ENCODE data around the gene SH3PXD2A. TPM values are rescaled to one million over a fixed set of nuclear protein-coding genes. Genes with fewer than 3 reads are reported as not detected.

The SH3PXD2A gene
- total and polyA plus RNA-seq, 9 of the 15 experiments (the other 6 are each of a cell fraction or from before 2014, with no cell fraction given): 0.41 to 9.3 (median 2.5) TPM

- CTCF ChIA-PET (ENCODE audit: low intra/inter-chr PET ratio): no interaction called here
- Histone ChIP-seq H3K9me1 (ENCODE audit: control insufficient read depth, insufficient read depth, low read length) (no peaks in the 10 kb centered on the region), H4K20me1 (replicated peaks; ENCODE audit: control insufficient read depth, insufficient read depth, low read length) (no peaks in the 10 kb centered on the region; the same call in 1 of the 2 replicates), H3K9me3 (replicated peaks; ENCODE audit: control insufficient read depth, insufficient read depth, low read depth, low read length) (no peaks in the 10 kb centered on the region), H3K4me3 (no peak overlapping the region), H3K36me3 (ENCODE audit: control insufficient read depth, insufficient read depth, low read length) (no peaks in the 10 kb centered on the region), H3K79me2 (ENCODE audit: control insufficient read depth, insufficient read depth, low read length) (no peaks in the 10 kb centered on the region), H2AFZ (ENCODE audit: low read depth, low read length) (no peak overlapping the region), H3K9ac (ENCODE audit: insufficient read depth in 1 of 2, low read depth in 2 of 2, low read length in 2 of 2) (no peak overlapping the region), H3K27ac (ENCODE audit: extremely low read depth, low read depth, low read length) (no peak overlapping the region), H3K4me2 (ENCODE audit: insufficient read depth, low read length) (no peak overlapping the region), H3K4me1 (replicated peaks in 1 of 2; ENCODE audit: control insufficient read depth in 2 of 2, insufficient read depth in 2 of 2, low read length in 2 of 2) (no peaks in the 10 kb centered on the region; a peak in 1 of 5 replicates), H3K27me3 (ENCODE audit: control insufficient read depth in 2 of 2, insufficient read depth in 2 of 2, low read length in 2 of 2) (peaks cover 0 to 64% of the 10 kb centered on the region in 2 experiments; a peak in 4 of 5 replicates)
- intact Hi-C loops (cut with micrococcal nuclease): no loop called here
- no peak for DNase-seq (ENCODE audit: extremely low read depth in 1 of 4, low spot score in 3 of 4)
- POLR2A ChIA-PET: no interaction called here
- WGBS (ENCODE audit: insufficient coverage, low coverage, missing lambda C conversion rate): 0% methylated on average over 7 of the region's 9 CpGs
- FAIRE-seq: no peak
- no TSS peak for BruUV-seq (replicated peaks)
- in situ Hi-C loops (cut with MboI): no loop called here
- no peak for ATAC-seq
- TF ChIP-seq ZNF696 (CRISPR knock-in tag; conservative IDR thresholded peaks at IDR 0.05): no peak
- no peak for TF ChIP-seq NELFE (IDR thresholded peaks at IDR 0.05; ENCODE audit: insufficient read depth, insufficient read length)
- no peak for TF ChIP-seq ILF3 (IDR thresholded peaks at IDR 0.05; ENCODE audit: borderline replicate concordance)
- no peak for TF ChIP-seq CREB3 (tag; conservative IDR thresholded peaks at IDR 0.05; ENCODE audit: low read depth)
- TF ChIP-seq HMG20B (CRISPR knock-in tag; IDR thresholded peaks at IDR 0.05): no peak
These were observed 70.5 kb downstream of the SH3PXD2A start for GRCh38 chr10:103784723-103785418.

Measured in K562 (cell line).